ENCODE results near the gene PBRM1.
A peak's percentile ranks its signal among the peaks of the same experiment; 100 is the strongest.

The PBRM1 gene

DNA sequence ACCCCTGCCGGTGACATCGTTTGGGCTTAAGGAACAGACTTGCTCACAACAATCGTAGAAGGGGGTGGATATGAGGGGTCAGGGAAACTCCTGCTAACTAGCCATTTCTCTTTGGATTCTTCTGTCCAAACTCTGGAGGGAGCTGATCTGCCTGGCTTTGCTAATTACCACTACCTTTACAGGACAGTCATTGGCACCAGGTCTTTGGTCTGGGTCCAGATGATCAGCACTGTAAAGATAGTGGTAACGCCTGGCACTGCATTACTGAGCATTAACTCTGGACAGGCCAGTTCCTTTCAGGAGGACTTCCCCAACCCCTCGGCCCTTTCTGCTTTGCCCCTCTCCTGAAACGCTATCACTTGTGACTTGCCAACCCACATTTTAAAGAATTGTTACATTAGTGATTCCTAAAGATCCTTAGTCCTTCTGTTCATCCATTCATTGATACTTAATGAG, 148.5 kb downstream of the PBRM1 start:
- TF ChIP-seq, protein P1, sequence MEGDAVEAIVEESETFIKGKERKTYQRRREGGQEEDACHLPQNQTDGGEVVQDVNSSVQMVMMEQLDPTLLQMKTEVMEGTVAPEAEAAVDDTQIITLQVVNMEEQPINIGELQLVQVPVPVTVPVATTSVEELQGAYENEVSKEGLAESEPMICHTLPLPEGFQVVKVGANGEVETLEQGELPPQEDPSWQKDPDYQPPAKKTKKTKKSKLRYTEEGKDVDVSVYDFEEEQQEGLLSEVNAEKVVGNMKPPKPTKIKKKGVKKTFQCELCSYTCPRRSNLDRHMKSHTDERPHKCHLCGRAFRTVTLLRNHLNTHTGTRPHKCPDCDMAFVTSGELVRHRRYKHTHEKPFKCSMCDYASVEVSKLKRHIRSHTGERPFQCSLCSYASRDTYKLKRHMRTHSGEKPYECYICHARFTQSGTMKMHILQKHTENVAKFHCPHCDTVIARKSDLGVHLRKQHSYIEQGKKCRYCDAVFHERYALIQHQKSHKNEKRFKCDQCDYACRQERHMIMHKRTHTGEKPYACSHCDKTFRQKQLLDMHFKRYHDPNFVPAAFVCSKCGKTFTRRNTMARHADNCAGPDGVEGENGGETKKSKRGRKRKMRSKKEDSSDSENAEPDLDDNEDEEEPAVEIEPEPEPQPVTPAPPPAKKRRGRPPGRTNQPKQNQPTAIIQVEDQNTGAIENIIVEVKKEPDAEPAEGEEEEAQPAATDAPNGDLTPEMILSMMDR (conservative IDR thresholded peaks at IDR 0.05; ENCODE audit: low read depth): no peak
- CTCF ChIA-PET: no interaction called here
- peak; percentile 14 for DNase-seq (ENCODE audit: low spot score)
- peak overlapping the region; percentile 90 for H3K27ac ChIP-seq
- POLR2A ChIA-PET (ENCODE audit: low non-redundant PET): no interaction called here

DNA sequence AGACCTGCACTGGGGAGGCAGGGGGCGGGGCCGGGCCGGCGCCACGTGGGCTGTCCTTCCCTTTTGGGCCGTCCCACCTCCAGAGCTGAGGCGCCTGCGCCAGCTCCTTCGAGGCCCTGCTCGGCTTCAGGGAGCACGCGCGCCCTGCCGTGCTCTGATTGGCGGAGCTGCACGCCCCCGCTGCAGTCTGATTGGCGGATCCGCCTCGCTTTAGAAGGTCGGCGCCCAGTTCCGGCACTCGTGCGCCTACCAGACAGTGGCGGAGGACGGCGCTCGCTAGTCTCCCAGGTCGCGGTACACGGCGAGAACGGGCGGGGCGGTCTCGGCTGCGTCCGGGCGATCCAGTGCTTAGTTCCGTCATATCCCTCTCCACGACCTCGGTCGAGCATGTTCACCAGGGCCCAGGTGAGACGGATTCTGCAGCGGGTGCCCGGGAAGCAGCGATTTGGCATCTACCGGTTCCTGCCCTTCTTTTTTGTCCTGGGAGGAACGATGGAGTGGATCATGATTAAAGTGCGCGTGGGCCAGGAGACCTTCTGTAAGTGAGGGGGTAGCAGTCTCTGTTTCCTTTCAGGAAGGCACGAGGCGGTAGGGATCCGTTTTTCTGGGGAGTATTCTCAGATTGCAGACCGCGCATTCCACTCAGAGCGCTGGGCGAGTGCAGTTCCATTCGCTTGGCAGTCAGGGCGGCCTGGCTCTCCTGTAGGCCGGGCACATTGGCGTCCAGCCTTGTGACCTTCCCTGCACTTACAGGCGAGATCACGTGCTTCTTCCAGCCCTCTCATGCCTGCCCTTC, 149.1 kb downstream of the PBRM1 start, which contains the start of gene UQCC5:
Gene UQCC5, plus strand, starts transcription at position 237 of the 796 bp plus-strand sequence. Its CDS starts 151 bp downstream, at position 388.
- TF ChIP-seq, protein P1 (conservative IDR thresholded peaks at IDR 0.05; ENCODE audit: low read depth): no peak
- ChIA-PET POLR2A (ENCODE audit: low non-redundant PET) (no interaction called here), CTCF (no interaction called here)
- peak; percentile 94 for DNase-seq (ENCODE audit: low spot score)
- peak within 1 kb of the TSS; percentile 90 for H3K27ac ChIP-seq

DNA sequence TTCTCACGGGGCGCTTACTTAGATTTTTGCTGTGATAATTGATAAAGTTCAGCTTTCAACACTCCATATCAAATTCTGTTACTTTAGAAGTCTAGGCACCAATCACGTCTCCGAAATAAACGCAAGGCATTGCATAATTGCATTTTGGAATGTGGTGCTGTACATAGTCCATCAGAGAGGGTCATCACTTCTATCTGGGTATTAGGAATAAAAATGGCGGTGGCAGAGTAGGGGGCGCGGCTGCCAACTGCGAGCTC, 149.7 kb downstream of the PBRM1 start:
- ChIA-PET CTCF (no interaction called here), POLR2A (ENCODE audit: low non-redundant PET) (no interaction called here)
- TF ChIP-seq, protein P1 (conservative IDR thresholded peaks at IDR 0.05; ENCODE audit: low read depth): no peak
- DNase-seq (ENCODE audit: low spot score): no peak
- peak overlapping the region; percentile 90 for H3K27ac ChIP-seq

DNA sequence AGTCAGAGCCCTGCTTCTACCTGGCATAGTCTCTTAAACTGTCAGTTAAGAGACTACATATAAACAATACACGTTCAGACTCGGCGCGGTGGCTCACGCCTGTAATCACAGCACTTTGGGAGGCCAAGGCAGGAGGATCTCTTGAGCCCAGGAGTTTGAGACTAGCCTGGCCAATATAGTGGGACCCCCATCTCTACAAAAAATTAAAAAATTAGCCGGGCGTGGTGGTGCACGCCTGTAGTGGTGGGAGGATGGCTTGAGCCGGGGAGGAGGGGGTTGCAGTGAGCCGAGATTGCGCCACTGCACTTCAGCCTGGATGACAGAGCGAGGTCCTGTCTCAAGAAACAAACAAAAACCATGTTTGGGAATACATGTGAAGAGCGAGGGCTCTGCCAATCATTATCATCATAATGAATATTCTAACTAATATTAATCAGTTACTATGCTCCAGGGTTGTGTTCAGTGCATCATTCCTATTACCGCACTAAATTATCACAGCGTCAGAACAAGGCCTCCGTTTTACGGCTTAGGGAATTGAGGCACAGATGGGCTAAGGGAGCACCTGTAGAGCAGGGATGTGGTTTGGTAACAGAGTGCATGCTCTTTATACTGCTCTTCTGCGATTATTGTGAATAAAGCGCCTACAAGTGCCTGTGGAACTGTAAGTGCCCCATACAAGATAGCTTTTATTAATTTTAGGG, 150.2 kb downstream of the PBRM1 start:
- ChIA-PET CTCF (interaction anchor here (1.0 kb wide), 1 partner anchor 9 kb away, joined by 3 read pairs; no protein-coding TSS in a partner anchor), POLR2A (ENCODE audit: low non-redundant PET) (no interaction called here)
- peak overlapping the region; percentile 90 for H3K27ac ChIP-seq
- no peak for DNase-seq (ENCODE audit: low spot score)
- TF ChIP-seq, protein P1 (conservative IDR thresholded peaks at IDR 0.05; ENCODE audit: low read depth): no peak

DNA sequence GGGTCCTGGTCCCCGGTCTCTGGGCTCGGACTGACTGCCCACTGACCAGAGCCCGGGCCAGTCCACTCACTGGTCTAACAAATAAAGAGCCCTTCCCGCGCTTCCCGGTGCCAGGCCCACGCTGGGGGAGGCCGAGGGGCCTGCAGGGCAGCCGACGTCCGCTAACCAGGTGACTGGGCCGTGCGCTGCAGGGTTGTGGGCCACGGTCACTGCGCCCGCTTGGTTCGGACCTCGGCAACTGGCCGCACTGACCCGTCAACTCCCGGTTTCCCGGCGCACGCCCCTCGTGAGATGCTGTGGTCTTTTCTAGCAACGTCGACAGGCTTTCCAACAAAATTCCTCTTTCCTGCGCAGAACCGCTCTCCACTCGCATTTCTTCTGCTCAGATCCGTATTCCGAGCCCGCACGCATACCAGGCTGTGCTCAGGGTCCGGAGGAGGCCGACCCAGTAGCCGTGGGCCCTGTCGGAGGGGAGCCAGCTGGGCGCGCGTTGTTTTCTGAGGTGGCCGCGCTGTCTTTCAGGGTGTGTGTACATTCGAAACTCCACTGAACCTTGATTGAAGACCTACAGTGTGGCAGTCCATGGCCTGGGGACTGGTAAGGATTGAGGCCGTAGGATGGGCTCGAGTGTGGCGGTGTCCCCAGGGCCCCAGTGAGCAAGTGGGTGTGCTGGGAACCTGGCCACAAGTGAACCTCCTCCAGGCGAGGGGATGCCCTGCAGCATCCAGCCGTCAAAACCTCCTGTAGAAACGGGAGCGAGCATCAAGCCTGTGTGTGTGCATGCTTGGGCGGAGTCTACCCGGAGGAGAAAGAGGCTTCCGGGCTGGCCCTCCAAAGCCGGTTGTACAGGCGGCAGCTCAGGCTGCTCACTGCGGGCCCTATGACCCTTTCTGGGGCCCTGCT, 151.2 kb downstream of the PBRM1 start:
- H3K27ac ChIP-seq: peak overlapping the region; percentile 90
- TF ChIP-seq, protein P1 (conservative IDR thresholded peaks at IDR 0.05; ENCODE audit: low read depth): no peak
- no peak for DNase-seq (ENCODE audit: low spot score)
- ChIA-PET CTCF (interaction anchor here (1.0 kb wide), 1 partner anchor 8 kb away, joined by 3 read pairs; no protein-coding TSS in a partner anchor), POLR2A (ENCODE audit: low non-redundant PET) (no interaction called here)
